ENCODE data around the gene IL1B. TPM values are rescaled to one million over a fixed set of nuclear protein-coding genes. Genes with fewer than 3 reads are reported as not detected.

The IL1B gene
- total RNA-seq, 1 donor from 2014 or later, result not detected

- ATAC-seq (no peak), DNase-seq (ENCODE audit: low spot score) (no peak)
These were observed 48.7 kb downstream of the IL1B start for GRCh38 chr2:112787729-112788393.

DNA sequence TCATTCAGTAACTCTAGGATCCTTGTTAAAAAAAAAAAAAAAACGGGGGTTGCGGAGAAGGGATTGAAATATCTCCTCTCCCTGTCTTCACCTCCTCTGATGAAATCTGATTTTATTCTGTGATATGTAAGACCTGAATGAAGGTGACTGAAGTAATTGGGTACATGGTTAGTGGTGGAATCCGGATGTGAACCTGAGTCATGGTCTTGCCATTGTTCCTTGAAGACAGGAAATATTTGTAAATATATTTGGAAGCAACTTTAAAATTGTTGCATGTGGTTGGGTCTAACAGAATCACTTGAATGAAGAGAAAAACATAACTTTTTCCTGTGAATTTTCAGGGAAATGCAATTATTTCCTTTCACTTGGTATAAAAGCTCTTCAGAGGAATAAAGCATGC lies 49.3 kb downstream of the IL1B start:
- DNase-seq (ENCODE audit: low spot score), result no peak

DNA sequence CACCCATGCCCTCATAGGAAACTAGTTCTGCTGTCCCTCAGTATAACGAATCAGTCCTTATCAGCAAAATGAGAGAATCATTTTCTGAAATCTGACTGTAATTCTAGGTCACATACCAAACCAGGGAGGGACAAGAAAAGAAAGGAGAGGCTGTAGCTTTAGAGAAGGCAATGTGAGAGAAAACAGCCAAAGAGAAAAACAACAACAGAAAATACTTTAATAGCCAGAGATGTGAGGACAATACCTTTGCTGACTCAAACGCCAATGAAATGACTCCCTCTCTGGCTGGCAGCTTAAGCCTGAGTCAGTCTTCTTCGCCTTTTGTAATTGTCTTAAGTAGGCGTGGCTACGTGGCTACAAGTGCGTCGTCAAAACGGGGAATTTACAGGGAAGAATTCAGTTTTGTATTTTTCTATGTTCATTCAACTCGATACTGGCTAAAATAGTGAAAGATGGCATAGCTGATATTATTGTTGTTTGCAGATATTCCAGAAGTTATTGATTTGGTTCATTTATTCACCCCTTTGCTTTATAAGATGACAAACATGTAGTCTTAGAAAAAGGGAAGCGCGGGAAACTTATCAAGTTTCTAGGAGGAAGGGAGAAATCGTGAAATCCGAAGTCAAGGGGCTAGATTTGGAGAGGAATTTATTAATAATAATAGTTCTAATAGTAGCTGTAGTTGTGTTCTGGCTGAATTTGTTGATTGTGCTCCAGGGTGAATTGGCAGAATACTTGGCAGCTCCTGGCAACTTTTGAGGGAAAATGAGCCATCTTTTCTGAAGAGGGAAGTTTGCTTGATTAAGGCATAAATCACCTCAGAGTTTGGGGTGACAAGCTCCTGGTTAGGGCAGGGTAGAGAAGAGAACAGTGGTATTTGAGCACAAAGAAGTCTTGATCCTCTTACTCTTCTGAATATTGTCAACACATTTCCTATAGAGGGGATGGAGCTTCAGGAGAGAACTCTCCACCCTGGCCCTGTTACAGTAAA lies 52.1 kb downstream of the IL1B start, which contains the start of gene IL1A:
IL1A (minus strand) TSS at position 295 of the 991 bp plus-strand sequence. CDS start 723 bp downstream, outside the sequence.
- ATAC-seq, result no peak

More for the DNA sequence above, 49.3 kb downstream of the IL1B start:
- no peak for ATAC-seq

DNA sequence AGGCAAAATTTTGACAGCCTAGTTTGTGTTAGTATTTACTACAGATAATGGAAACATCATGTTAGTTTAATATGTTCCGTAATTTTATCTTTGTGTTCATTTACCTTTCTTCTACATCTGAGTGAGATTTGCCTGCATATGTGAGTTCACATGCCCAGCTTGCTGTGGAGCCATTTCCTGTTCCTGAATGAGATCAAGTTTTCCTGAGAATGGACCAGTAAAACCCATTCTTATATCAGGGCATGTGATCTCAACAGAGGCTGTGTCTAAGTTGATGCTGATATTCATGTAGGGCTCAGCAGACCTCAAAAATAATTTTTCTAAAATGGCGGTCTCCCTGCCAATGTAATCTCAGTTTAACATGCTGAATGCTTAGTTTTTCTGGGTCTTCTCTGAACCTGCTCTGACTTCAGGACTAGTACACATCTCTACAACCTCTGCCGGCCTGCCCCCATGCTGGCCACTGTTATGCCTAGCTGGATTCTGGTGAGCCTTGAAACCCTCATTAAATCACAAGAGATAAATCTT lies 53.3 kb downstream of the IL1B start:
- ATAC-seq (no peak), DNase-seq (ENCODE audit: low spot score) (no peak)

More for the DNA sequence above, 52.1 kb downstream of the IL1B start, which contains the start of gene IL1A:
- DNase-seq (ENCODE audit: low spot score), result no peak

DNA sequence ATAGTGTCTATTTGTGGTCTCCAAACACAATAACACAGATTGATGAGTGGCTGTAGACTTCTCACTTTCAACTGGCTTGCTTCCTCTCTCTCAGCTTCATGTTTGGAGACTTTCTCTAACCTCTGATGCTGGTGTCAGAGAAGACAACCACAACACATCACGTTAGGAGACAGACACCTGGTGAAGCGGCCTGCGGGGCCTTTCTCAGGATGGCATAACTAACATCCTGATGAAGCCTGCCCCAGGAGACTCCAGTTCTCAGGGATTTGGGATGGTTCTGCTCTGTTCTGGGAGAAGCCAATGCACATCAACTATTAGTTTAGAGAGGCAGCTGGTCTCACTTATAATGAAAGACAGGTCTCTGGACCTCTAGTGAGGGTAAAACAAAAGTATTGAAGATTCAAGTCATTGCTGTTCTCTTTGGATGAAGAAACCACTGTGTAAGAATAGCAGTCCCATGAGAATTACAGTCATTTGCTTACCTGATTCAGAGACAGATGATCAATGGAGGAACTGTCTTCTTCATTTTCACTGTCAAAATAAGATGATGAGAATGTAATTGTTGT lies 54.3 kb downstream of the IL1B start:
- ATAC-seq (no peak), DNase-seq (ENCODE audit: low spot score) (no peak)

Other genes starting within 250 kb of the IL1B start
- gene SLC20A1, start 190.8 kb downstream of the IL1B start, total RNA-seq, result 12.9 TPM
- gene NT5DC4, start 115.8 kb downstream of the IL1B start, total RNA-seq, result not detected
- gene CKAP2L, start 72.2 kb downstream of the IL1B start, total RNA-seq, result 0.08 TPM
- not detected for gene IL1A, start 52.3 kb downstream of the IL1B start, total RNA-seq
- gene IL37, start 74.4 kb upstream of the IL1B start, total RNA-seq, result not detected
- gene IL36G, start 141.2 kb upstream of the IL1B start, total RNA-seq, result 0.20 TPM
- gene IL36A, start 168.7 kb upstream of the IL1B start, total RNA-seq, result not detected
- gene IL36B, start 216.1 kb upstream of the IL1B start, total RNA-seq, result not detected
- not detected for gene IL36RN, start 222.4 kb upstream of the IL1B start, total RNA-seq
- gene IL1F10, start 231.2 kb upstream of the IL1B start, total RNA-seq, result not detected

Measured in left lobe of liver (tissue), 2 donors.